Left ventricle myocardium inferior (tissue), 1 donor: ENCODE results near the gene PTPRM. TPM values are rescaled to one million over a fixed set of nuclear protein-coding genes. Genes with fewer than 3 reads are reported as not detected.

Experiments used
- DNase-seq: peaks from one replicate; pipeline ENCODE4 v3.0.0-alpha.2; 2020
- H3K27ac ChIP-seq: fragments of 200-600 bp; replicated peaks from 2 replicates; pipeline ENCODE4 v1.8.0; 2021
- H3K27me3 ChIP-seq: fragments of 200-600 bp; 2 replicates; pipeline ENCODE4 v1.8.0; 2021; ENCODE audit warnings: low read depth
- H3K36me3 ChIP-seq: fragments of 200-600 bp; 2 replicates; pipeline ENCODE4 v1.8.0; 2021
- H3K4me1 ChIP-seq: fragments of 200-600 bp; 2 replicates; pipeline ENCODE4 v1.8.0; 2021
- H3K4me3 ChIP-seq: fragments of 200-600 bp; 2 replicates; pipeline ENCODE4 v1.8.0; 2021; ENCODE audit warnings: mild to moderate bottlenecking, moderate library complexity
- H3K9me3 ChIP-seq: fragments of 200-600 bp; replicated peaks from 2 replicates; pipeline ENCODE4 v1.8.0; 2021
- intact Hi-C: fragments of 100-400 bp; cut with micrococcal nuclease; formaldehyde crosslinking; loops from one replicate; pipeline ENCODE4 v1.11.0; 2022
- total RNA-seq: library from RNA; stranded (reverse); fragmentation: NEBNext Ultra II Directional; extraction: Animal tissue kit (Norgen Biotek cat#: 25700); gene quantifications from one replicate; pipeline ENCODE4 v1.2.1, GENCODE V29; 2021
- TF ChIP-seq, protein P1 (sequence below): fragments of 200-600 bp; IDR thresholded peaks from 2 replicates; pipeline ENCODE4 v1.8.0; 2021; ENCODE audit warnings: antibody characterized with exemption, mild to moderate bottlenecking, borderline replicate concordance
- donor health status: DM: no; HTN: yes; CAD: no; lungs with severe emphysema.

Gene PTPRM
- total RNA-seq, 1 donor from 2014 or later = 132 TPM

DNA sequence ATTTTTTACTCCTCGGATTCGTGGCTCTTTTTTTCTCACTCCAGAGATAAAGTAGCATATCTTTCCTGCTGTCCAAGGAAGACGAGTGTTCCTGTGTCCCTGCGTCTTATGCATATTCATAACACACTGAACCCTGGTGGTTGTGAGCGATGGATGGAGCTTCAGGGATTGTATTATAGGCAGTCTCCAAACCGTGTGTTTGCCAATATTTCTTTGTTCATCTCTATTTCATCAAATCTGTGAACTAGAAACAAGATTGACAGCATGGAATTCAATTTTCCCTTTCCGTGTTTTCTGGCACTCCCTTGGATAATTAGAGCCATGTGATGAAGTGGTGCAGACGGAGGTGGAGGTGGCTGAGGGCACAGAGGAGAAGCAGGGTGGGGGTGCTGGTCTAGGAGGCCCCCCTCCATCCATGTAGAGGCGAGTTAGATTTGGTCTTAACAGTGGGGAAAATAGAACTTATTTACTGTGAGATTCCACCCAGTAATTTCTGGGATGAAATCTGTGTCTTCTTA, 240.9 kb downstream of the PTPRM start:
- peaks cover 93% of the 10 kb centered on the region for H3K4me1 ChIP-seq
- no peaks in the 10 kb centered on the region for H3K36me3 ChIP-seq
- H3K27ac ChIP-seq = no peak overlapping the region
- intact Hi-C loops = no loop called here
- TF ChIP-seq, protein P1, sequence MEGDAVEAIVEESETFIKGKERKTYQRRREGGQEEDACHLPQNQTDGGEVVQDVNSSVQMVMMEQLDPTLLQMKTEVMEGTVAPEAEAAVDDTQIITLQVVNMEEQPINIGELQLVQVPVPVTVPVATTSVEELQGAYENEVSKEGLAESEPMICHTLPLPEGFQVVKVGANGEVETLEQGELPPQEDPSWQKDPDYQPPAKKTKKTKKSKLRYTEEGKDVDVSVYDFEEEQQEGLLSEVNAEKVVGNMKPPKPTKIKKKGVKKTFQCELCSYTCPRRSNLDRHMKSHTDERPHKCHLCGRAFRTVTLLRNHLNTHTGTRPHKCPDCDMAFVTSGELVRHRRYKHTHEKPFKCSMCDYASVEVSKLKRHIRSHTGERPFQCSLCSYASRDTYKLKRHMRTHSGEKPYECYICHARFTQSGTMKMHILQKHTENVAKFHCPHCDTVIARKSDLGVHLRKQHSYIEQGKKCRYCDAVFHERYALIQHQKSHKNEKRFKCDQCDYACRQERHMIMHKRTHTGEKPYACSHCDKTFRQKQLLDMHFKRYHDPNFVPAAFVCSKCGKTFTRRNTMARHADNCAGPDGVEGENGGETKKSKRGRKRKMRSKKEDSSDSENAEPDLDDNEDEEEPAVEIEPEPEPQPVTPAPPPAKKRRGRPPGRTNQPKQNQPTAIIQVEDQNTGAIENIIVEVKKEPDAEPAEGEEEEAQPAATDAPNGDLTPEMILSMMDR = no peak
- DNase-seq = no peak
- H3K27me3 ChIP-seq = no peaks in the 10 kb centered on the region
- no peak overlapping the region for H3K4me3 ChIP-seq
- peaks cover under 1% of the 10 kb centered on the region for H3K9me3 ChIP-seq

DNA sequence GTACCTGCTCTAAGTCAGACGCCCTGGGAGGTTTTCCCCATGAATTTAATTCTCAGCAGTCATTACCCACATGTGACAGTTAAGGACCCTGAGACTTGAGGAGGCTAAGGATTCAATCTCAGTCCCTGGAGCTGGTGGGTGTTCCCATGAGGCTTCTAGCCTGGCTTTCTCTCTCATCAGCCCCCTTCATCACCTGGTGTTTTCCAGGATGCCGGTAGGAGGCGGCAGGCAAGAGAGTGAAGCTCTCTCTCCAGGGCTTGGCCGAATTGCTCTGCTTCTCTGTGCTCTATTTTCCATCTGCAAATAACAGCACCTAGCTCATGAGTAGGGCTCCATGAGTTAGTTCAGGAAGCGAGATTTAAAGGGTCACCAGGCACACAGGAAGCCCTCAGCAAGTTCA, 241.9 kb downstream of the PTPRM start:
- intact Hi-C loops = no loop called here
- no peaks in the 10 kb centered on the region for H3K36me3 ChIP-seq
- DNase-seq = no peak
- H3K4me3 ChIP-seq = no peak overlapping the region
- TF ChIP-seq, protein P1 = no peak
- H3K27ac ChIP-seq = no peak overlapping the region
- peaks cover 11% of the 10 kb centered on the region for H3K9me3 ChIP-seq
- H3K27me3 ChIP-seq = no peaks in the 10 kb centered on the region
- H3K4me1 ChIP-seq = peaks cover 89% of the 10 kb centered on the region

DNA sequence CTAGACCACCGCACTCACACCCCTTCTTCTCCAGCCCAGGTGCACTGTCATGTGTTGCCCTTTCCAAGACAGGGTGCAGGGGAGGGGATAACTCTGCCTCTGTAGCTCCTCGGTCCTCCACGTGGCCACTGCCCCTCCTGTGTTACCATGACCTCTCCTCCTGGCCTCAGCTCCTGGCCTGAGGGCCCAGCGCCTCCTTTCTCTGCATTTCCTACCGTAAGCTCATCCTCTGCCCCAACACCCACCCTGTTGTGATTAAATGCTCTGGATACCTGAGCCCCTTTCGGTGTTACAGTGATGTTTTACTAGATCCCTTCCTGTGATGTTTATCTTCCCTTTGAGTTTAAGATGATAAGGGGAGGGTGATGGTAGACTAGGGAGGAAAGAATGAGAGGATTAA, 242.3 kb downstream of the PTPRM start:
- TF ChIP-seq, protein P1 = no peak
- Histone ChIP-seq H3K4me3 (no peak overlapping the region), H3K27me3 (no peaks in the 10 kb centered on the region), H3K9me3 (peaks cover 15% of the 10 kb centered on the region), H3K4me1 (peaks cover 87% of the 10 kb centered on the region), H3K36me3 (no peaks in the 10 kb centered on the region), H3K27ac (no peak overlapping the region)
- DNase-seq = no peak
- intact Hi-C loops = no loop called here

DNA sequence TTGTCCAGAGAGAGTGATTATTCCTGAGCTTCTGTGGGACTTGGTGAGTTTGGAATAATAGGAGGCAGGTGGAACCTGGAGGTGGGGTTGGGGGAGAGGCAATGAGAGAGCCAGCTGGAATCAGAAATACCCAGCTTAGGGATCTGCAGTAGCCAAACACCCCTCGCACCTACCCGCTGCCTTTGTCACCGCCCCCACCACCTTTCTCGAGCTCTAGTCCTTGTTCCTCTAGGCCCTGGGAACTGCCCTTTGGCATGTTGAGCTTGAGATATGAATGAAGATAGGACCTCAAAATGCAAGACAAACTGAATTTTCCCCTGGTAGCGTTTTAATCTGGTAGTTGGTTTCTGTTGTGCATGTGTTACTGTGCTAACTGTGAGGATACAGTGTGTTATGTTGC, 242.9 kb downstream of the PTPRM start:
- no peak for DNase-seq
- Histone ChIP-seq H3K27me3 (no peaks in the 10 kb centered on the region), H3K4me3 (no peak overlapping the region), H3K4me1 (peaks cover 86% of the 10 kb centered on the region), H3K36me3 (peaks cover 5% of the 10 kb centered on the region), H3K9me3 (peaks cover 20% of the 10 kb centered on the region), H3K27ac (no peak overlapping the region)
- intact Hi-C loops = no loop called here
- TF ChIP-seq, protein P1 = no peak

DNA sequence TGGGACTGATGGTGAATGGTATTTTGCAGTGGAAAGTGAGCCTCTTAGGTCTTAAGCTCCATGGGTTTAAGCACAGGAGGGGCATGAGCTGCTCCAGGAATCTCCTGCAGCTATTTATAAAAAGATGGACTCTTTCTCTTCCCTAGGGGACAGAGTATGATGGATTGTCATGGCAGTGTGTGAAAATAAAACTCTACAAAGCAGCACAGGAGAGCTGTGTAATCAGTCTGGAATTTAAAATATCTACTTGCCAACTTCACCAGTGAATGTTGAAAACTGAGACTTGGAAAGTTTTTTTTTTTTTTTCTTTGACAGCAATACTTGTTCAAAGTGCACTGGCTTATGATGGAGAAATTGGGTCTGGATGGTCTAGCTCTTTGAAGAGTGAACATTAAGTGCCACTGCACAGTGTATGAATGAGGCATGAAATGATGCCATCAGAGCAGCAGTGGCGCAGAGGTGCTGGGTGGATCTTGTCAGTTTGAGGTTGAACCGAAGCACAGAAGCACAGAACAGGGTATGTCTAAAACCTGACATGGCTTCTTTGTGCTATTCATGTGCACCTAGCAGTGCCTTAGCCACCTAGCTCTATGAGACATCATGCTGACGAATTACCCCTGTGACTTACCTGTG, 245.4 kb downstream of the PTPRM start:
- no peak overlapping the region for H3K4me3 ChIP-seq
- H3K27ac ChIP-seq = peak overlapping the region; percentile 62
- H3K9me3 ChIP-seq = peaks cover 27% of the 10 kb centered on the region
- H3K4me1 ChIP-seq = peaks cover 75% of the 10 kb centered on the region
- intact Hi-C loops = no loop called here
- H3K27me3 ChIP-seq = no peaks in the 10 kb centered on the region
- TF ChIP-seq, protein P1 = no peak
- H3K36me3 ChIP-seq = peaks cover 8% of the 10 kb centered on the region
- DNase-seq = no peak
